ENCODE results near the gene CHRD.
A peak's percentile ranks its signal among the peaks of the same experiment; 100 is the strongest.

Gene CHRD

GRCh38 chr3:184347321-184348056 lies 32.4 kb upstream of the CHRD start:
- no peak for DNase-seq

DNA sequence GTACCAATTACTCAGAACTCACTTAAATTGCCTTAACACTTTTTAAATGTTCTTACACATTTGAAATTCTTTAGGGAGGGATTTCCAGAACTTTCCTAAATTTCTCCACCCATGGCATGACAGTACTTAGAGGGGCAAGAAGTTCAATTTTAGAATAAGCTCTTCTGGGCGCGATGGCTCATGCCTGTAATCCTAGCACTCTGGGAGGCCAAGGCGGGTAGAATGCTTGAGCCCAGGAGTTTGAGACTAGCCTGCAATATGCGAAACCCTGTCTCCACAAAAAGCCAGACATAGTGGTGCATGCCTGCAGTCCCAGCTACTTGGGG lies 31.8 kb upstream of the CHRD start:
- DNase-seq = no peak

- no peak for DNase-seq
Measured at GRCh38 chr3:184349563-184350470, 30.0 kb upstream of the CHRD start.

- no peak for DNase-seq
Measured at GRCh38 chr3:184350618-184351017, 29.2 kb upstream of the CHRD start.

GRCh38 chr3:184351511-184352148 lies 28.2 kb upstream of the CHRD start:
- no peak for DNase-seq

DNA sequence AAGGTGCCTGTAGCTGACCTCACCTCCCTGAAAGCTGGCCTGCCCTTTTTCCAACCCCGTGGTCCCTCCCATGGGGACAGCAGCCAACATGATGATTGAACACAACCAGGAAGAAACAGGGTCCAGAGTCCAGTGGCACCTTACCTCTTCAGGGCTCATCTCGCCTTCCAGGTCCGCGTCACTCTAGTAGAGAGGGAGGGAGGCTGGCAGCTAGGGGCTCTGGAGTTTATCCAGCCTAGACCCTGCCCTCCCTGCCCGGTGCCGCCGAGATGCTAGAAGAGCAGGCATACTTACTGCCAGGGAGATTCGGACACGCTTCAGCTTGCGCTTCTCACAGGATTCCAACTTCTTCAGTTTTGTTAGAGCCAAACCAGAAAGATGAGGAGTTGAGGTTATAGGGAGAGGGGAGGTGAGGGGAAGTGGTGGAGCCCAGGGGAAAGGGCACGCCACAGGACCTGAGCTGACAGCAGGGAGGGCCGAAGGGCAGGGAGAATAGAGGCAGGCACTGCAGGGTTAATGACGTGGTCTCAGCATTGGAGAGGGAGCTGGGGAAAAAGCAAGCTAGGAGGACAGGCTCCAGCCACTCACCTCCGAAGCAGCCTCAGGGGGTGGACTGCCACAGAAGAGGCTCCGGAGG lies 27.6 kb upstream of the CHRD start:
- no peak for DNase-seq

GRCh38 chr3:184352897-184353545 lies 26.8 kb upstream of the CHRD start:
- no peak for DNase-seq

- no peak for DNase-seq
Measured at GRCh38 chr3:184353546-184353941, 26.3 kb upstream of the CHRD start.

GRCh38 chr3:184354121-184354728 lies 25.6 kb upstream of the CHRD start:
- peak; percentile 41 for DNase-seq

DNA sequence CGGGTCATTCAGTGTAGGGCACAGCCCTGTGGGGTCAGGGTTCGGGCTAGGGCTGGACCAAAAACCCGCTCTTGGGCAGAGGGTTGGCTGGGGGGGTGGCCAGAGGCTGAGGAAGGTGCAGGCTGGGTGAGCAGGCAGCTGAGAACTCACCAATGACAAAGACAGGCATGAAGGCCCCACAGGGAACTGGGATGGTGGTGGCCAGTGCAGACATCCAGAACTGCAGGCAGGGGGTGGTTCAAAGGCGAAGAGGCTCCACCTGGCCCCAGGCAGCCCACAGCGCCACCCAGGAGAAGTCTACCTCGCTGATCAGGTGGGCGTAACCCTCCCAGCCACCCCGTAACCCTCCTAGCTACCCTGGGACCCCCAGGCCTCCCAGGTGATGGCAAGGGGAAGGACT lies 25.1 kb upstream of the CHRD start:
- DNase-seq = no peak

DNA sequence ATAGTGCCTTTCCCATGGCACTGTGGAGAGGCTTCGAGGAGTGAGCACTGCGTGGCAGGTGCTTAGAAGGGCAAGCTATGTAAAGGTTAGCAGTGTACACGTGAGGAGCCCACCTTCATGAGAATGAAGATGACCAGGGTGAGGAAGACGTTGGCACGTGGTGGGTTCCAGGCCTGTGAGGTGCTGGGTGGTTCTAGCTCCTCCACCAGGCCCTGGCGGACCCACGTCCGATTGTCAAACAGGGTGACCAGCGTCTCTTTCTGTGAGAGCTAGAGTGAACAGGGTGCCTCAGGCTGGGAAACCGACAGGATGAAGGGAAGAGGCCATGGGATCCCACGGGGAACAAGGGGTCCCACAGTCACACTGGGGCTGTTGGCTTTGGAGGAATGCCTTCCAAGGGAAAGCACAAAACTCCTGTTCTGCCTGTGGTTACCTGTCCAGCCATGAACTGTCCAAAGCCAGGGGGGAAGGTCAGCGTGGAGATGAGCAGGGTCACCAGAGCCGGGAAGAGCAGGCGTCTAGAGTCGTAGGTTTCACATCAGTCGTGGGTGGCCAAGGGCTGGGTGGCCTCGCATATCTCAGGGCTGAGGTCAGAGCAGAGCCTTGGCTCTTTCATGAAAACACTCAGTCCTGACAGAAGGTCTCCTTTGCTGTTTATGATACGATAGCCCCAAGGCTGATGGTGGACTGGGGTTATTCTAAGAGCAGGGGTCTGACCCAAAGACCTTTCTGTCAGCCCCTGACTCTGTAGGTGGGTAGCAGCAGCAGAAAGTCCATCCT lies 24.4 kb upstream of the CHRD start:
- no peak for DNase-seq

DNA sequence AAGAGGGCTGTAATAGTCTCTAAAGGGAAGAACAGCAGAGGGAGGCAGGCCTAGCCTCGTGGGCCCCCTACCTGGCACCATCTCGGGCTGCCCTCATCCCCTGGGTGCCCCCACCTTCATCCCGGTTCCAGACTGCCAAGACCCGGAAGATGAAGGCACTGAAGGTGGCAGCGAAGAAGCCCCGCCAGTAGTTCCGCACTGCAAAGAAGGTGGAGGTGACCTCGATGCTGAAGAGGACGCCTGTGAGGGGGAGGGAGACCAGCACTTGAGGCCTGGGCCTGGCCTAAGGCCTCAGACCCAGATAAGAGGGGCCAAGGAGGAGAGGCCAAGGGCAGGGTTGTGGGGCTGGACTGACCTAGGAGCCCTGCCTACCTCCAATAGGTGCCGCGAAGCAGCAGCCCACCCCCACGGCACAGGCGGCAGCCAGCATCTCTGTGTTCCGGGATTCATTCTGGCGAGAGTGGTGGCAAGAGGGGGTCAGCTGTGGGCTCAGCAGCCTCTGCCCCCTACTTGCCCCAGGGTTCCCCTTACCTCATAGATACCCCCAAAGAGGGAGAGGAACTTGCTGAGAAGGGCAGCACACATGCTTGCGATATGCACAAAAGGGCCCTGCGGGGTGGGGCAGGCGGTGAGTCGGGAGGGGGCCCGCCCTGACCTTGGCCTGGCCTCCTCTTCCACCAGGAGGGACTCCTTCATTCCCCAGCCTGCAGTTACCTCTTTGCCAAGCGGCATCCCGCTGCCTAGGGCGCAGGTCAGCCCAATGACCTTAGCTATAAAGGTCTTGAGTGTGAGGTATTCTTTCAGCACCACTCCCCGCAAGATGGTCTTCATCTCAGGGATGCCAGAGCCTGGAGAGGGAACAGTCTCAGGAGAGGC lies 22.4 kb upstream of the CHRD start:
- no peak for DNase-seq

GRCh38 chr3:184358124-184358767 lies 21.6 kb upstream of the CHRD start:
- no peak for DNase-seq

DNA sequence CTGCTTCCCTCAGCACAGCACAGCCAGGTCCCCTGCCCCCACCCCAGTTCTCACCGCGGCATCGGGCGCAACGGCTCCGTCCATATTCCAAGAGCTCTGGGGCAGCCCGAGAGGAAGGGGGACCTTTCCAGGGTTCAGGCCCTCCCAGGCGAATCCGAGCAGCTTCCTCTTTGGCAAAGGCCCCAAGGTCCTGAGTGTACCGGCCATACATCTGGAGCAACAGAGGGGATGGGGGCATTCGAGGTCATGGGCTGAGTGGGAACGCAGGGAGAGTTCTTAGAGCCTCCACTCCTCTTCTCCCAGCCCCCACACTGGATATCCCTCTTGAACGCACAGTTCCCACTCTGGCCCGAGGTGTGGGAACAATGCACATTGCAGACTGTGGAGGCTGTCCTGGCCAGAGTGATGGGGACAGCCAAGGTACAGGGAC lies 20.9 kb upstream of the CHRD start:
- no peak for DNase-seq

- no peak for DNase-seq
Measured at GRCh38 chr3:184359610-184360009, 20.2 kb upstream of the CHRD start.

- no peak for DNase-seq
Measured at GRCh38 chr3:184360070-184360928, 19.6 kb upstream of the CHRD start.

DNA sequence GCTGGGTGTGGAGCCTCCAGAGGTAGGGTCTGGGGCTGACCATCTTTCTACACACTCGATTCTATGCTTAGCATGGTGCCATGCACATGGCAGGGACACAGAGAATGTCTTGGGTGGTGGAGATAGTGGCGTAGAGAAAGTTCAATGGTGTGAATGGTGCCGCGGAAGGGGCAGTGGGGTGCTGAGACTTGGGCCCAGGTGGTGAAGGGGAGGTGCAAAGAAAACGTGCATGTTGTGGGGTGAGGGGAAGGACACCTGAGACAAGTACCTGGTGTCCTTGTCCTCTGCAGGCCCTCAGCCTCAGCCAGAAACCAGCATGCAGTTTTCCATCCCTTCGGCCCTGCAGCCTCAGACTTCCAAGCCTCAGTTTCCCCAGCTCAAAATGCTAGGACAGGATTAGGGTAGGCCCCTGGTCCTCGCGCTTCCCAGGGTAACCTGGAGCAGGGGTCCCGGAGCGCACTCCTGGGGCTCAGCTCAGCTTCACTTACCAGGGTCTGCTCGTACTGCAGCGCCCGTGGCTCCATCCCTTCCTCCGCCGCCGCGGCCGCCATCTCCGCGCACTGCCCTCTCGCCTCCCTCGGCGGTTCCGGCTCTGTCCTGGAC lies 18.8 kb upstream of the CHRD start:
- no peak for DNase-seq

GRCh38 chr3:184361532-184361931 lies 18.3 kb upstream of the CHRD start, which contains the start of the genes CLCN2 and POLR2H:
Gene CLCN2 (minus strand): TSS chr3:184361605. CDS start chr3:184361479, 126 bp downstream.
Gene POLR2H (plus strand): TSS chr3:184361710. CDS start chr3:184363493, 1,783 bp downstream.
- DNase-seq = peak; percentile 40
